ENCODE data around the gene SLC6A6. TPM values are rescaled to one million over a fixed set of nuclear protein-coding genes. Genes with fewer than 3 reads are reported as not detected.

The SLC6A6 gene
- total RNA-seq, 4 donors from 2014 or later = 15.0 to 36.2 (median 23.7) TPM

GRCh38 chr3:14457481-14457880, 55.1 kb downstream of the SLC6A6 start:
- Histone ChIP-seq H3K36me3 (peaks cover 0 to 9% (median 6%) of the 10 kb centered on the region in 4 donors), H3K27ac (replicated peaks in 1 of 4) (no peak overlapping the region), H3K27me3 (no peaks in the 10 kb centered on the region), H3K4me1 (peaks cover 45 to 66% (median 55%) of the 10 kb centered on the region in 4 donors), H3K9me3 (no peaks in the 10 kb centered on the region), H3K4me3 (no peak overlapping the region)
- 75% methylated on average over 5 of the region's 5 CpGs for WGBS
- no peak for DNase-seq (ENCODE audit: extremely low spot score)
- no peak for TF ChIP-seq POLR2AphosphoS5 (IDR thresholded peaks at IDR 0.05)
- no peak for TF ChIP-seq EP300 (IDR thresholded peaks at IDR 0.05)
- intact Hi-C loops (cut with DNase I) = no loop called here

GRCh38 chr3:14457999-14458398, 55.6 kb downstream of the SLC6A6 start:
- H3K27ac ChIP-seq (replicated peaks in 1 of 4) = no peak overlapping the region
- TF ChIP-seq POLR2A (IDR thresholded peaks at IDR 0.05; ENCODE audit: low read depth) (no peak), POLR2AphosphoS5 (IDR thresholded peaks at IDR 0.05) (no peak), EP300 (IDR thresholded peaks at IDR 0.05) (no peak)
- DNase-seq (ENCODE audit: extremely low spot score) = no peak
- WGBS = 85% methylated on average over 3 of the region's 9 CpGs
- H3K9me3 ChIP-seq = no peaks in the 10 kb centered on the region
- intact Hi-C loops (cut with DNase I) = no loop called here
- peaks cover 42 to 61% (median 50%) of the 10 kb centered on the region in 4 donors for H3K4me1 ChIP-seq
- no peak overlapping the region for H3K4me3 ChIP-seq
- no peaks in the 10 kb centered on the region for H3K27me3 ChIP-seq
- peaks cover under 1 to 14% (median 9%) of the 10 kb centered on the region in 4 donors for H3K36me3 ChIP-seq

GRCh38 chr3:14458434-14459275, 56.2 kb downstream of the SLC6A6 start:
- H3K4me3 ChIP-seq = no peak overlapping the region
- TF ChIP-seq CTCF (IDR thresholded peaks at IDR 0.05) (no peak), POLR2AphosphoS5 (IDR thresholded peaks at IDR 0.05) (no peak)
- H3K27ac ChIP-seq (replicated peaks in 1 of 4) = no peak overlapping the region
- no peaks in the 10 kb centered on the region for H3K9me3 ChIP-seq
- H3K4me1 ChIP-seq = peaks cover 36 to 54% (median 44%) of the 10 kb centered on the region in 4 donors
- no peak for DNase-seq (ENCODE audit: extremely low spot score)
- WGBS = 75% methylated on average over 10 of the region's 11 CpGs
- intact Hi-C loops (cut with DNase I) = no loop called here
- peaks cover 6 to 20% (median 15%) of the 10 kb centered on the region in 4 donors for H3K36me3 ChIP-seq
- no peaks in the 10 kb centered on the region for H3K27me3 ChIP-seq

GRCh38 chr3:14459384-14459783, 57.0 kb downstream of the SLC6A6 start:
- no peak for DNase-seq (ENCODE audit: extremely low spot score)
- TF ChIP-seq EP300 (IDR thresholded peaks at IDR 0.05) (no peak), CTCF (IDR thresholded peaks at IDR 0.05) (no peak), POLR2A (IDR thresholded peaks at IDR 0.05; ENCODE audit: low read depth) (no peak), POLR2AphosphoS5 (IDR thresholded peaks at IDR 0.05) (no peak)
- no peaks in the 10 kb centered on the region for H3K27me3 ChIP-seq
- no peak overlapping the region for H3K4me3 ChIP-seq
- peaks cover 28 to 47% (median 36%) of the 10 kb centered on the region in 4 donors for H3K4me1 ChIP-seq
- H3K9me3 ChIP-seq = no peaks in the 10 kb centered on the region
- intact Hi-C loops (cut with DNase I) = no loop called here
- H3K36me3 ChIP-seq = peaks cover 6 to 26% (median 21%) of the 10 kb centered on the region in 4 donors
- H3K27ac ChIP-seq (replicated peaks in 1 of 4) = no peak overlapping the region
- WGBS = 98% methylated on average over 5 of the region's 5 CpGs

- Histone ChIP-seq H3K27me3 (no peaks in the 10 kb centered on the region), H3K4me1 (peaks cover 24 to 43% (median 32%) of the 10 kb centered on the region in 4 donors), H3K36me3 (peaks cover 6 to 30% (median 24%) of the 10 kb centered on the region in 4 donors), H3K9me3 (no peaks in the 10 kb centered on the region), H3K4me3 (no peak overlapping the region), H3K27ac (replicated peaks in 1 of 4) (no peak overlapping the region)
- intact Hi-C loops (cut with DNase I) = no loop called here
- TF ChIP-seq POLR2AphosphoS5 (IDR thresholded peaks at IDR 0.05) (no peak), POLR2A (IDR thresholded peaks at IDR 0.05; ENCODE audit: low read depth) (no peak), EP300 (IDR thresholded peaks at IDR 0.05) (no peak), CTCF (IDR thresholded peaks at IDR 0.05) (no peak)
- DNase-seq (ENCODE audit: extremely low spot score) = no peak
- 74% methylated on average over 3 of the region's 3 CpGs for WGBS
Measured at GRCh38 chr3:14459787-14460186, 57.4 kb downstream of the SLC6A6 start.
